Spinal cord (tissue), 10 donors: Measurements from ENCODE around the gene CXADR. TPM values are rescaled to one million over a fixed set of nuclear protein-coding genes. Genes with fewer than 3 reads are reported as not detected.

ENCODE experiments used
- DNase-seq, 6 donors: peaks; one replicate each; pipeline versions ENCODE4 v3.0.0 to v3.0.0-alpha.2; 2013 to 2015; ENCODE audit warnings: low spot score in 6 of 6, low read depth in 4 of 6
- H3K27ac ChIP-seq: one replicate; pipeline ENCODE4 v1.5.1; 2013; ENCODE audit warnings: low read depth, low read length, control low read depth
- H3K27me3 ChIP-seq: one replicate; pipeline ENCODE4 v1.6.1; 2013; ENCODE audit warnings: low read length; ENCODE audit not compliant: control insufficient read depth, insufficient read depth
- H3K36me3 ChIP-seq: one replicate; pipeline ENCODE4 v1.6.1; 2013; ENCODE audit warnings: low read length; ENCODE audit not compliant: control insufficient read depth, insufficient read depth
- H3K4me1 ChIP-seq: one replicate; pipeline ENCODE4 v1.6.1; 2013; ENCODE audit warnings: low read length; ENCODE audit not compliant: control insufficient read depth, insufficient read depth
- H3K4me3 ChIP-seq: one replicate; pipeline ENCODE4 v1.5.1; 2013; ENCODE audit warnings: low read depth, low read length, control low read depth
- H3K9me3 ChIP-seq: one replicate; pipeline ENCODE4 v1.6.1; 2013; ENCODE audit warnings: low read length; ENCODE audit not compliant: control insufficient read depth, insufficient read depth
- WGBS: methylation state at CpG from one replicate; pipeline ENCODE4 v1.1.5; 2013; ENCODE audit warnings: missing lambda C conversion rate; ENCODE audit not compliant: insufficient coverage; 5-methylcytosine and 5-hydroxymethylcytosine counted together
- polyA plus RNA-seq, 2 donors: library from polyadenylated mRNA; unstranded; fragments of 120-200 nt; gene quantifications; one replicate each; pipeline ENCODE4 v1.2.1, GENCODE V29; 2013; ENCODE audit not compliant: insufficient read length in 2 of 2
- total RNA-seq, 2 donors: library from RNA; depleted of rRNA in 1 of 2; stranded (reverse); fragments of 120-200 nt in 1 of 2; fragments of >200 nt in 1 of 2; gene quantifications; one replicate each; pipeline versions ENCODE4 v1.2.3 to v1.2.4, GENCODE V29; 2013 to 2014
- donor health status: healthy.

Gene CXADR
- total and polyA plus RNA-seq, 4 donors: 55.7 to 89.1 (median 70.6) TPM

GRCh38 chr21:17578876-17579275, 66.0 kb downstream of the CXADR start:
- Histone ChIP-seq H3K27ac (no peak overlapping the region), H3K4me1 (no peaks in the 10 kb centered on the region), H3K36me3 (peaks cover 3% of the 10 kb centered on the region), H3K4me3 (no peak overlapping the region), H3K9me3 (no peaks in the 10 kb centered on the region), H3K27me3 (no peaks in the 10 kb centered on the region)
- no peak for DNase-seq
- WGBS: 83% methylated on average over 1 of the region's 2 CpGs

- peaks cover 3% of the 10 kb centered on the region for H3K36me3 ChIP-seq
- WGBS: 98% methylated on average over 6 of the region's 8 CpGs
- no peaks in the 10 kb centered on the region for H3K9me3 ChIP-seq
- no peak overlapping the region for H3K4me3 ChIP-seq
- no peak for DNase-seq
- no peaks in the 10 kb centered on the region for H3K4me1 ChIP-seq
- H3K27ac ChIP-seq: no peak overlapping the region
- no peaks in the 10 kb centered on the region for H3K27me3 ChIP-seq
These were observed 67.5 kb downstream of the CXADR start for GRCh38 chr21:17580319-17580718.

- Histone ChIP-seq H3K27me3 (no peaks in the 10 kb centered on the region), H3K9me3 (no peaks in the 10 kb centered on the region), H3K4me1 (no peaks in the 10 kb centered on the region), H3K4me3 (no peak overlapping the region), H3K36me3 (peaks cover 3% of the 10 kb centered on the region), H3K27ac (no peak overlapping the region)
- DNase-seq: no peak
- 80% methylated on average over 1 of the region's 3 CpGs for WGBS
These were observed 71.1 kb downstream of the CXADR start for GRCh38 chr21:17583898-17584297.

GRCh38 chr21:17585875-17586450, 73.1 kb downstream of the CXADR start:
- no peaks in the 10 kb centered on the region for H3K36me3 ChIP-seq
- H3K4me1 ChIP-seq: no peaks in the 10 kb centered on the region
- no peaks in the 10 kb centered on the region for H3K27me3 ChIP-seq
- no peak overlapping the region for H3K27ac ChIP-seq
- no peaks in the 10 kb centered on the region for H3K9me3 ChIP-seq
- no peak overlapping the region for H3K4me3 ChIP-seq
- DNase-seq: peak; percentile 7 to 89 (median 49)
- WGBS: no CpG with 5 or more reads among the region's 3 CpGs

GRCh38 chr21:17590430-17590829, 77.6 kb downstream of the CXADR start:
- no peak for DNase-seq
- no peaks in the 10 kb centered on the region for H3K27me3 ChIP-seq
- no peaks in the 10 kb centered on the region for H3K4me1 ChIP-seq
- no peak overlapping the region for H3K27ac ChIP-seq
- no peak overlapping the region for H3K4me3 ChIP-seq
- no CpG with 5 or more reads among the region's 4 CpGs for WGBS
- H3K36me3 ChIP-seq: no peaks in the 10 kb centered on the region
- no peaks in the 10 kb centered on the region for H3K9me3 ChIP-seq

GRCh38 chr21:17597680-17598079, 84.8 kb downstream of the CXADR start:
- DNase-seq: no peak
- no peak overlapping the region for H3K4me3 ChIP-seq
- H3K9me3 ChIP-seq: no peaks in the 10 kb centered on the region
- H3K27ac ChIP-seq: no peak overlapping the region
- no CpG with 5 or more reads among the region's 1 CpG for WGBS
- H3K27me3 ChIP-seq: no peaks in the 10 kb centered on the region
- peaks cover 3% of the 10 kb centered on the region for H3K36me3 ChIP-seq
- H3K4me1 ChIP-seq: no peaks in the 10 kb centered on the region

GRCh38 chr21:17598437-17598836, 85.6 kb downstream of the CXADR start:
- no peaks in the 10 kb centered on the region for H3K4me1 ChIP-seq

GRCh38 chr21:17602874-17603273, 90.0 kb downstream of the CXADR start:
- WGBS: no CpG with 5 or more reads among the region's 3 CpGs
- H3K27ac ChIP-seq: no peak overlapping the region
- H3K9me3 ChIP-seq: no peaks in the 10 kb centered on the region
- H3K4me1 ChIP-seq: no peaks in the 10 kb centered on the region
- H3K27me3 ChIP-seq: no peaks in the 10 kb centered on the region
- no peak for DNase-seq
- no peak overlapping the region for H3K4me3 ChIP-seq
- peaks cover 8% of the 10 kb centered on the region for H3K36me3 ChIP-seq

More at GRCh38 chr21:17598437-17598836, 85.6 kb downstream of the CXADR start:
- Histone ChIP-seq H3K27ac (no peak overlapping the region), H3K36me3 (peaks cover 3% of the 10 kb centered on the region), H3K4me3 (no peak overlapping the region), H3K27me3 (no peaks in the 10 kb centered on the region), H3K9me3 (no peaks in the 10 kb centered on the region)
- 100% methylated on average over 3 of the region's 3 CpGs for WGBS
- no peak for DNase-seq

- 75% methylated on average over 1 of the region's 2 CpGs for WGBS
- no peak for DNase-seq
- Histone ChIP-seq H3K4me1 (peaks cover 8% of the 10 kb centered on the region), H3K27ac (no peak overlapping the region), H3K9me3 (no peaks in the 10 kb centered on the region), H3K4me3 (no peak overlapping the region), H3K27me3 (no peaks in the 10 kb centered on the region), H3K36me3 (peaks cover 5% of the 10 kb centered on the region)
These were observed 94.8 kb downstream of the CXADR start for GRCh38 chr21:17607684-17608083.

- no peaks in the 10 kb centered on the region for H3K36me3 ChIP-seq
- no CpG with 5 or more reads among the region's 2 CpGs for WGBS
- H3K4me3 ChIP-seq: no peak overlapping the region
- no peak overlapping the region for H3K27ac ChIP-seq
- H3K9me3 ChIP-seq: no peaks in the 10 kb centered on the region
- DNase-seq: no peak
- no peaks in the 10 kb centered on the region for H3K27me3 ChIP-seq
- H3K4me1 ChIP-seq: peaks cover 13% of the 10 kb centered on the region
These were observed 96.8 kb downstream of the CXADR start for GRCh38 chr21:17609681-17610080.
